ENCODE data around the gene LRP1-AS. TPM values are rescaled to one million over a fixed set of nuclear protein-coding genes. Genes with fewer than 3 reads are reported as not detected.

LRP1-AS gene
- total RNA-seq, 2 experiments from 2014 or later: not detected

DNA sequence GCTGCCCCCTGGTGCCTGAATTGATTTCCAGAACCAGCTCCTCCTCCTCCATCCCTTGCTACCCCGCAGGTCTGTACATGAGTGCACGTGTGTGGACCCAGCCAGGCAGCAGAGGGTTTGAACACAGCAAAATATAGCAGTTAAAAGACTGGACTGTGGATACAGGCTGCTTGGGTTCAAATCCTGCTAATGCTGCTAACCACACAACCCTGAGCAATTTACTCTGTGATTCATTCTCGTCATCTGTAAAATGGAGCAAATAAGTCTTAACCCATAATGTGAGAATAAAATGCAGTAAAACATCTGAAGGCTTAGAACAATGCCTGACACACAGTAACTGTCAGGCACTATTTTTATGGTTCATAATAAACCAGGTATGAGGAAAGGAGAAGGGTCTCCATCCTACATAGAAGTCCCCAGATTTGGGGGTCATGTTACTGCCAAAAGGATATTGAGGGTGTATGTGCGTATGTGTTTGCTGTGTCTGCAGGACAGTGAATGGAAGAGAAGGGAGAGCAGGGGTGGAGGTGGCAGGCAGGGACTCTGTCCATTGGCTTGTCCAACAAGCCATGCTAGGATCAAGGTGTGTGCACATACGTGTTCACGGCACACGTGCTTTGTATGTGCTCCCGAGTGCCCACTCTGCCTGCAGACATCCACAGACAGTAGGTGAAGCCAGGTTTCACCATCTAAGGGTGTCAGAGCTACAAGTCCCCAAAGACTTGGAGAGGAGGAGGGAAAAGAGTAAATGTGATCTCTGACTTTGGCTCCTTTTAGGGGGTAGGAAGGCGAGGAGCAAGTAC is 34.7 kb downstream of the LRP1-AS start:
- CTCF ChIA-PET: interaction anchor here (0.6 to 5.1 kb wide), 23 partner anchors 9 to 356 kb away, joined by 3 to 141 read pairs (median 9); partner anchors contain the start of genes LRP1, MYO1A, NAB2 and NEMP1
- DNase-seq: peak in 1 of 14 experiments; percentile 33
- no peak for ATAC-seq (ENCODE audit: poor library complexity)
- Mint-ChIP-seq H3K4me3 (peak overlapping the region; percentile 96), H3K27me3 (peaks cover 4% of the 10 kb centered on the region), H3K4me1 (ENCODE audit: low read depth) (peaks cover 38% of the 10 kb centered on the region), H3K27ac (peak overlapping the region; percentile 94), H3K36me3 (ENCODE audit: low read depth) (peaks cover 40% of the 10 kb centered on the region), H3K9me3 (no peaks in the 10 kb centered on the region)
- POLR2A ChIA-PET: interaction anchor here (0.6 to 10.4 kb wide), 34 partner anchors 9 to 1374 kb away, joined by 3 to 344 read pairs (median 8); partner anchors contain the start of genes LRP1, NAB2, NACA and NEMP1
- Histone ChIP-seq H3K27ac (ENCODE audit: low read depth in 1 of 2, low read length in 2 of 2) (peak overlapping the region; percentile 100), H3K9me3 (ENCODE audit: control insufficient read depth in 1 of 2, insufficient read depth in 1 of 2, low read length in 2 of 2) (no peaks in the 10 kb centered on the region), H3K27me3 (ENCODE audit: control insufficient read depth in 1 of 2, insufficient read depth in 2 of 2, low read length in 2 of 2) (no peaks in the 10 kb centered on the region), H3K4me3 (ENCODE audit: low read length) (peak overlapping the region; percentile 95), H3K36me3 (ENCODE audit: insufficient read depth, low read length) (peaks cover 10% of the 10 kb centered on the region), H3K4me1 (ENCODE audit: insufficient read depth, low read length) (peaks cover 44% of the 10 kb centered on the region)
- intact Hi-C loops (cut with DNase I, micrococcal nuclease): loop anchor here (1.0 kb wide), 5 partner anchors 43 to 355 kb away; no protein-coding TSS in a partner anchor
- TF ChIP-seq, protein P1, sequence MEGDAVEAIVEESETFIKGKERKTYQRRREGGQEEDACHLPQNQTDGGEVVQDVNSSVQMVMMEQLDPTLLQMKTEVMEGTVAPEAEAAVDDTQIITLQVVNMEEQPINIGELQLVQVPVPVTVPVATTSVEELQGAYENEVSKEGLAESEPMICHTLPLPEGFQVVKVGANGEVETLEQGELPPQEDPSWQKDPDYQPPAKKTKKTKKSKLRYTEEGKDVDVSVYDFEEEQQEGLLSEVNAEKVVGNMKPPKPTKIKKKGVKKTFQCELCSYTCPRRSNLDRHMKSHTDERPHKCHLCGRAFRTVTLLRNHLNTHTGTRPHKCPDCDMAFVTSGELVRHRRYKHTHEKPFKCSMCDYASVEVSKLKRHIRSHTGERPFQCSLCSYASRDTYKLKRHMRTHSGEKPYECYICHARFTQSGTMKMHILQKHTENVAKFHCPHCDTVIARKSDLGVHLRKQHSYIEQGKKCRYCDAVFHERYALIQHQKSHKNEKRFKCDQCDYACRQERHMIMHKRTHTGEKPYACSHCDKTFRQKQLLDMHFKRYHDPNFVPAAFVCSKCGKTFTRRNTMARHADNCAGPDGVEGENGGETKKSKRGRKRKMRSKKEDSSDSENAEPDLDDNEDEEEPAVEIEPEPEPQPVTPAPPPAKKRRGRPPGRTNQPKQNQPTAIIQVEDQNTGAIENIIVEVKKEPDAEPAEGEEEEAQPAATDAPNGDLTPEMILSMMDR (IDR thresholded peaks at IDR 0.05): peak; percentile 79

DNA sequence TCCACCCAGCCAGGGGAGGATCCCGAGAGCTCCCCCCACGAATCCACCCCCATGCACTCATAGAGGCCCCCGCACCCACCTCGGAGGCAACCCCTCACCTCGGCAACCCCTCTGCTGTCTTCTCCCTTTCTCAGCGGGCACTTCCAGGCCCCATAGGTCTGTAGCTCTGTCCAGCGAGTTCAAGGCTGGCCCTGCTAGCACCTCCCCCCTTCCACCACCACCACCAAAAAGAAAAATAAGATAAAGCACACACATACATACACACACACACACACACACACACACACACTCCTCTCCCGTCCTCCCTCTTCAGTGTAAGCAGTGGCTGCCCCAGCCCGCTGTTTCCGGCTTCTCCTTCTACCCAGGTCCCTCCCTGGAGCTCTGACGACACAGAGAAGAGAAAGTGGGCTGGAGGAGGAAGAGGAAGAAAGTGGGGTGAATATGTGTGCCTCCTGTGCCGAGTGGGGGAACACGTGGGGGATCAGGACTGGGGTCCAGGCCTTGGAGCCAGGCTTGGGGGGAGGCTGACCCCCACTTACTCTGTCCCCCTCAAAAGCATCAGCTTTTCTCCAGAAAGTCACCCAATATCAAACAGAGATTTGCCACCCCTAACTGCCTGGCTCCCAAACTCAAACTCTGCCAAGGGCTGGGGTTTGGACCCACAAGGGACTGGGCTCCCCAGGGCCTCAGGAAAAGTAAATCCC is 36.2 kb downstream of the LRP1-AS start, which contains the start of gene STAT6:
STAT6 (minus strand) TSS at position 332 of the 704 bp plus-strand sequence. CDS start 3,084 bp downstream, outside the sequence.
- H3K27me3 ChIP-seq (ENCODE audit: control insufficient read depth in 1 of 2, insufficient read depth in 2 of 2, low read length in 2 of 2): no peaks in the 10 kb centered on the region
- Mint-ChIP-seq H3K27me3 (peaks cover 4% of the 10 kb centered on the region), H3K27ac (peak within 1 kb of the TSS; percentile 94), H3K9me3 (no peaks in the 10 kb centered on the region), H3K4me1 (ENCODE audit: low read depth) (peaks cover 53% of the 10 kb centered on the region), H3K36me3 (ENCODE audit: low read depth) (peaks cover 55% of the 10 kb centered on the region), H3K4me3 (peak within 1 kb of the TSS; percentile 96)
- H3K9me3 ChIP-seq (ENCODE audit: control insufficient read depth in 1 of 2, insufficient read depth in 1 of 2, low read length in 2 of 2): no peaks in the 10 kb centered on the region
- H3K4me3 ChIP-seq (ENCODE audit: low read length): peak within 1 kb of the TSS; percentile 95
- H3K4me1 ChIP-seq (ENCODE audit: insufficient read depth, low read length): peaks cover 57% of the 10 kb centered on the region
- DNase-seq (peak; percentile 69 to 96 (median 80)), ATAC-seq (ENCODE audit: poor library complexity) (peak; percentile 64)
- intact Hi-C loops (cut with DNase I, micrococcal nuclease): loop anchor here (1.0 kb wide), 1 partner anchor 23 kb away; no protein-coding TSS in a partner anchor
- ChIA-PET CTCF (interaction anchor here (1.2 to 5.1 kb wide), 16 partner anchors 9 to 475 kb away, joined by 3 to 141 read pairs (median 12); partner anchors contain the start of genes LRP1, MYO1A, NAB2 and NEMP1), POLR2A (interaction anchor here (0.6 to 10.4 kb wide), 40 partner anchors 10 to 1282 kb away, joined by 3 to 344 read pairs (median 6); partner anchors contain the start of genes BAZ2A, CDK4, DDIT3 and DNAJC14)
- TF ChIP-seq, protein P1 (IDR thresholded peaks at IDR 0.05): no peak
- peaks cover 25% of the 10 kb centered on the region for H3K36me3 ChIP-seq (ENCODE audit: insufficient read depth, low read length)
- peak within 1 kb of the TSS; percentile 100 for H3K27ac ChIP-seq (ENCODE audit: low read depth in 1 of 2, low read length in 2 of 2)
